GM19023 (cell line): ENCODE results near the gene COL6A5.

Experiments used
- ATAC-seq: cut with Tn5 transposase; IDR thresholded peaks from one replicate; pipeline ENCODE4 v1.9.1; 2021; ENCODE audit warnings: mild to moderate bottlenecking, moderate library complexity; ENCODE audit not compliant: unreplicated experiment

The COL6A5 gene

GRCh38 chr3:130516645-130517512, 171.4 kb downstream of the COL6A5 start, which contains the start of gene COL6A6:
COL6A6 (plus strand) TSS chr3:130517177; CDS start chr3:130560365, 43,188 bp downstream.
- ATAC-seq: no peak

- no peak for ATAC-seq
Observed at GRCh38 chr3:130517602-130518001, 172.1 kb downstream of the COL6A5 start.

GRCh38 chr3:130519754-130520153, 174.3 kb downstream of the COL6A5 start:
- ATAC-seq: no peak

GRCh38 chr3:130522399-130522798, 176.9 kb downstream of the COL6A5 start:
- ATAC-seq: no peak

DNA sequence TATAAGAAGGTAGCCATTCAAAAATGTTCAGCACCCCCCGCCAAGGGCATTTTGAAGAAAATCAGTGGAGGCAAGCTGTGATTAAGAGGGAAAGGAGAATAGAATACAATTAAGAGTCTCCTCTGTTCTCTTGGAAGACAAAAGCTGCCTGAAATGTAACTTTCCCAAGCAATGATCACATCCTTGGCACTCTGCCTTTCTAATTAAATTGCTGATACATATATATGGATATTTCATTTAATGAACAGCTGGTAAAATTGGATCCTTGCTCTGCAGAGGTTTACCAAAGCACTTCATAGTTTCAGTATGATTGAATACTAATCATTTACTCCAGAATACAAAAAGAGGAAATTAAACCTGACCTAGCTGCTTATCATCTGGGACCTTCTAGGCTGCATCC, 182.0 kb downstream of the COL6A5 start:
- no peak for ATAC-seq

DNA sequence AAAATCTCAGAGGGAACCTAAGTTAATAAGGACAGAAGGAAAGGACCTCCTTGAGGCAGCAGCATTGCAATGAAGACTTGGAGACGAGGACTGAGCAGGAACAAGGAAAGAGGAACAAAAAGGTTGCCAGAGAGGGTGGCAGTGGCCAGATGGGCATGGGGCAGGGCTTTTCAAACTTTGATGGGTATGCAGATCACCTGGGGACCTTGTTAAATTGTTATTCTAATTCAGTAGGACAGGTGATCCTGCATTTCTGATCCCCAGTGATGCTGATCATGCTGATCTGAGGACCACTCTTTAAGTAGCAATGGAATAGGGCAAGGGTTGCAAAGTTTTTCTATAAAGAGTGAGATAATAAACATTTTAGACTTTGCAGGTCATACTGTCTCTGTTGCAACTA, 182.6 kb downstream of the COL6A5 start:
- ATAC-seq: no peak

DNA sequence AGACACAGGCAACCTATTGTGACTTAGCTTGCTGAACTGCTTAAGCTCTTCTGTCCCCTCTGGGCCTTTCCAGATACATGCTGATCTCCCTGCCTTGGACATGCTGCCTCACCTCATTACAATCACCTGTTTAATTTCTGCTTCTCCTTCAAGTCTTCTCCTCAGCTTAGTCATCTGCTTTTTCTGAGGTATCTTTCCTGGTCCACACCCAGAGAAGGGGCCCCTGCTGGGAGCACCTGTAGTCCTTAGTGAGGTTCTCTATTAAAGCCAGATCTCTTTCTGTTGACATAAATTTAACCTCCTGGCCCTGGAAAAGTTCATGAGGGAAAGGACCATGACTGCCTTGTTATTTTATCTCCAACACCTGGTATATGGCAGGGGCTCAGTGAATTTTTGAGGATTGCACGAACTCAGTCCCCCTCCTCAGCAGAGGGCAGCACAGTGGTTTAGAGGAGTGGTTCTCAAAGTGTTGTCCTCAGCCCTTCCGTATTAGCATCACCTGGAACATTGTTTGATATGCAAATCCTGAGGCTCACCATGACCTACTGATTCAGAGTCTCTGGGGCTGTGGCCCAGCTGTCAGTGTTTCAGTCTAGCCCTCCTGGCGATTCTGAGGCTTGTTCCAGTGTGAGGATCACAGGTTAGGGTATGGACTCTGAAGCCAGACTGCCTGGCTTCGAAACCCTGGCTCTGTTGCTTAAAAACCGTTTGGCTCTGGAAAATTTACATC, 184.2 kb downstream of the COL6A5 start:
- ATAC-seq: no peak

- ATAC-seq: no peak
Observed at GRCh38 chr3:130533247-130533646, 187.8 kb downstream of the COL6A5 start.
